Superior temporal gyrus (tissue), 1 donor: ENCODE data around the gene ICAM4.
"Not testable (repeated sequence)": the region's sequence is repeated elsewhere in the genome, so short reads cannot be mapped to it uniquely, and the experiment has no call there.

ENCODE experiments used
- DNase-seq: peaks from one replicate; pipeline ENCODE4 v3.0.0-alpha.2; 2016; ENCODE audit errors: extremely low spot score

ICAM4 gene

GRCh38 chr19:10269333-10270179 lies 17.2 kb upstream of the ICAM4 start:
- peak; percentile 74 for DNase-seq

- DNase-seq: no peak
Measured at GRCh38 chr19:10270180-10270615, 16.6 kb upstream of the ICAM4 start.

GRCh38 chr19:10270616-10271394 lies 15.9 kb upstream of the ICAM4 start, which contains the start of gene ICAM1:
Gene ICAM1 (plus strand): TSS chr19:10271120. CDS start chr19:10271160, 40 bp downstream.
- no peak for DNase-seq

DNA sequence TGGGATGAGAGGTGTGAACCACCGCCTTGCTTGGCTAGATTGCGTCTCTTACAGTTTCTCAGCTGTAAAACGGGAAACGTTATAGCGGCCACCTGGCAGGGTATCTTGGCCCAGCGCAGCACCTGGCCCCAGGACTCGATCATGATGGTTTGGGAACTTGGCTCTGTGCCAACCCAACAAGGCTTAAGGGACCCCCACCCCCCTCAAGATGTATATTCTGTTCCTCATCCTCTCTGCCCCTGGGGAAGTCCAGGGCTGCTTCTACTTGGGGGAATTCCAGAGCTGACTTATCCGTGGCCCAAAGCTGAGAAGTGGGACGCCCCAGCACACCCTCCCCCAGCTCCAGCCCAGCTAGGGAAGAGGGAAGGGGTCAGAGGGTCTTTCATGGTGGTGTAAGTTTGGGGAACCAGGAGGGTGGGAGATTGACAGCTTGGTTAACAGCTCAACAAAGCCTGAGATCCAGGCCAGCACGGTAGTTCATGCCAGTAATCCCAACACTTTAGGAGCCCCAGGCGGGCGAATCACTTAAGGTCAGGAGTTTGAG lies 15.1 kb upstream of the ICAM4 start:
- no peak for DNase-seq

DNA sequence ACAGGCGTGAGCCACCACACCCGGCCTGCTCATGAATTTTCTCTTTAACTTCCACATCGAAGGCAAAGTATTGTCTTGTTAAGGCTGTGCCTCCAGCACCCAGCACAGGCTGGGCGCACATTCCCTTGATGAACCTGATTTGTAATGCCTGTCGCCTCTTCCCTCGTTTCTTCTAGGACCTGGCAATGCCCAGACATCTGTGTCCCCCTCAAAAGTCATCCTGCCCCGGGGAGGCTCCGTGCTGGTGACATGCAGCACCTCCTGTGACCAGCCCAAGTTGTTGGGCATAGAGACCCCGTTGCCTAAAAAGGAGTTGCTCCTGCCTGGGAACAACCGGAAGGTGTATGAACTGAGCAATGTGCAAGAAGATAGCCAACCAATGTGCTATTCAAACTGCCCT lies 12.2 kb upstream of the ICAM4 start:
- DNase-seq: no peak

DNA sequence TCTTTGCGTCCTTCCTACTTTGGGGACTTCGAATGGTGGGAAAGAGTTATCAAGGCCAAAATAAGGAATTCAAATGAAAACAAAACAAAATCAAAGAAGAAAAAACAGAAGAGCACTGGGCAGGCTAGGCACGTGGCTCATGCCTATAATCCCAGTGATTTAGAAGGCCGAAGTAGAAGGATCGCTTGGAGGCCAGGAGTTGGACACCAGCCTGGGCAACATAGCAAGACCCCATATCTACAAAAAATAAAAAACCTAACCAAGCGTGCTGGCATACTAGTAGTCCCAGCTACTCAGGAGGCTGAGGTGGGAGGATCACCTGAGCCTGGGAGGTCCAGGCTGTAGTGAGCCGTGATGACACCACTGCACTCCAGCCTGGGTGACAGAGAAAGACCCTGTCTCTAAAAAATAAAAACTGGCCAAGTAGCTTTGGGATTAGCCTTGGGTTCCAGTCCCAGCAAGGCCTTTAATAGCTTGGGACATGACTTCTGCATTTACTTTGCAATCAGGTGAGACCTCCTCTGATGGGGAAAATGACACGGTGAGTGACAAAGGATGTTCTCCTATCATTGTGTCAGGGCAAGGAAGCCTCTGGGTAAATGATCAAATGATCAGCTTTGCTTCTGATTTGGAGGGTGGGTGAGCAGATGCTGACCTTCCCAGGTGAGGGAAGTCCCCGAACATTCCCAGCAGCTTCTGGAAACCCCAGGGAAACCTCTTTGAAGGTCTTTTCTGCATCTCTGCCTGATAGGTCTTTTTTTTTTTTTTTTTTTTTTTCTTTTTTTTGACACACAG lies 8.8 kb upstream of the ICAM4 start:
- DNase-seq: no peak

GRCh38 chr19:10278935-10279334 lies 7.8 kb upstream of the ICAM4 start:
- DNase-seq: no peak

DNA sequence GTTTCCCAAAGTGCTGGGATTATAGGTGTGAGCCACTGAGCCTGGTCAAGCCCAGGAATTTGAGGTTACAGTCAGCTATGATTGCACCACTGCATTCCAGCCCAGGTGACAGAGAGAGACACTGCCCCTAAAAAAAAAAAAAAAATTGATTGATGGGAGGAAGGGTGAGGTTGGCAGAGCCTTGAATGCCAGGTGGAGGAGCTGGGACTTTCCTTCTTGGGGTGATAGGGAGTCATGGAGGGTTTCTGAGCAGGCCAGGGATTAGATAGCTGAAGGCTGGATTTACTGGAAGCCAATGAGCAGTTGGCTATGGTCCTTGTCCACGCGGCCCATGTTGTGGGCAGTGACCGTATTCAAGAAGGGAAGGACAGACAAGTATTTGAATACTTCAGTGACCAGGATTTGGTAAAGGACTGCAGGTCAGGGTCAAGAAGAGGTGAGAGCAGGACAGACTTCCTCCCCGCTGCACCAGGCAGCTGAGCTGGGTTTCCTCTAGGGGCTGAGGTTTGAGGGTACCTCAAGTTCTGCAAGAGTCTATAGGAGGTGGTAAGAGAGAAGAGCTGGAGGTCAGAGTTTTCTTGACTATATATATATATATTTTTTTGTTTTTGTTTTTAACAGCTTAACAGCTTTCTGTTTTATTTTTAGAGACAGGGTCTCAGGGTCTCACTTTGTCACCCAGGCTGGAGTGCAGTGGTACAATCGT lies 6.9 kb upstream of the ICAM4 start:
- DNase-seq: no peak

DNA sequence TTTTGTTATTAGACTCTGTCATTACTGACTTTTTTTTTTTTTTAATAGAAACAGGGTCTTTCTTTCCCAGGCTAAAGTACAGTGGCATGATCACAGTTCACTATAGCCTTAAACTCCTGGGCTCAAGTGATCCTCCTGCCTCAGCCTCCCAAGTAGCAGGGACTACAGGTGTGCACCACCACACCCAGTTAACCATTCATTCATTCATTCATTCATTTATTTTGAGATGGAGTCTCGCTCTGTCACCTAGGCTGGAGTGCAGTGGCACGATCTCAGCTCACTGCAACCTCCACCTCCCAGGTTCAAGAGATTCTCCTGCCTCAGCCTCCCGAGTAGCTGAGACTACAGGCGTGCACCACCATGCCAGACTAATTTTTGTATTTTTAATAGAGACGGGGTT lies 4.7 kb upstream of the ICAM4 start:
- not testable (repeated sequence) for DNase-seq

GRCh38 chr19:10283301-10284064 lies 3.3 kb upstream of the ICAM4 start:
- DNase-seq: no peak

GRCh38 chr19:10284065-10284959 lies 2.4 kb upstream of the ICAM4 start:
- no peak for DNase-seq

DNA sequence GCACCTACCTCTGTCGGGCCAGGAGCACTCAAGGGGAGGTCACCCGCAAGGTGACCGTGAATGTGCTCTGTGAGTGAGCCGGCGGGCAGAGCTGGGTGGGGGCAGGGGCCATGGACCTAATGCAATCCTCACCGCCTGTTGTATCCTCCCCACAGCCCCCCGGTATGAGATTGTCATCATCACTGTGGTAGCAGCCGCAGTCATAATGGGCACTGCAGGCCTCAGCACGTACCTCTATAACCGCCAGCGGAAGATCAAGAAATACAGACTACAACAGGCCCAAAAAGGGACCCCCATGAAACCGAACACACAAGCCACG lies 1.8 kb upstream of the ICAM4 start:
- DNase-seq: no peak

- no peak for DNase-seq
Measured at GRCh38 chr19:10285393-10285792, 1.4 kb upstream of the ICAM4 start.

GRCh38 chr19:10288662-10289166 lies 2.0 kb downstream of the ICAM4 start:
- no peak for DNase-seq

- DNase-seq: peak; percentile 36
Measured at GRCh38 chr19:10289167-10289835, 2.5 kb downstream of the ICAM4 start.

DNA sequence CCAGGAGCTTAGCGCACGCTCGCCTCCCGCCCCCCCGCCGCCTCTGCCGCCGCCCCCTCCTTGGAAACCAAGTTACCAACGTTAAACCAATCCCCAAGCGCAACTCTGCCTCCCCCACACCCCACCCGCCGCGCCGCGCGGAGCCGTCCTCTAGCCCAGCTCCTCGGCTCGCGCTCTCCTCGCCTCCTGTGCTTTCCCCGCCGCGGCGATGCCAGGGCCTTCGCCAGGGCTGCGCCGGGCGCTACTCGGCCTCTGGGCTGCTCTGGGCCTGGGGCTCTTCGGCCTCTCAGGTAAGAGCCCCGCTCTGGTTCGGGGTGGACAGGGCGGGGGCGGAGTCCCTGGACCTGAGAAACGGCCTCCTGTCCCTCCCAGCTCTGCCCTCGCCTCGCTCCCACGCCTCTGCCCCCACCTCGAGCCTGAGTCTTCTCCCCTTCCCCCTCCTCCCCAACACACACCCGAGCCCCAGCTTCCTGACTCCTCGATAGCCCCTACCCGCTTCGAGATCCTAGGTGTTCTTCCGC lies 3.1 kb downstream of the ICAM4 start, which contains the start of gene ICAM5:
Gene ICAM5, plus strand, starts transcription at position 117 of the 521 bp plus-strand sequence. Its CDS starts 92 bp downstream, at position 209.
- no peak for DNase-seq

DNA sequence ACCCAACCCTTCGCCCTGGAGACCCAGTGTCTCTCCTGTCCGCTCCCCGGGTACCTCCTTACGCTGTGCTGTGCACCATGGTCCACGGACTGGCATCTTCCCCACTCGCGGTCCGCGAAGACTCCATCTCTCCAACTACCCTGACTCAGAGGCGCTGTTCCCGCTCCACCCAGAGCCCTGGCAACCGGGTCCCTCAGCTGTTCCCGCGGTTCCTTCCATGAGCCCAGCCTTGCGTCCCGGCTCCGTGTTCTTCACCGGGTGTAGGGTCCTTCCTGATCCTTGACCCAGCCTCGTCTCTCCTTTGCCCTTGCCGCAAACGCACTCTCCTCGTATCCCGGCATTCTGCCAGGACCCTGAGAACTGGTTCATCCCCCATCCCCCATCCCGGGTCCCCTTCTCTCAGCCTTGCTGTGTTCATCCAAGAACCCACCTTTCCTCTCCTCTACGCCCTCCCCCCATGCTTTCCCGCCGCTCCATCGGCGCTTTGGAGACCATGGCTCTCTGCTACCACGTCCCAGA lies 3.7 kb downstream of the ICAM4 start:
- no peak for DNase-seq
